Jurkat, Clone E6-1 (cell line): ENCODE measurements around the gene IPCEF1.

Experiments
- DNase-seq: peaks from one replicate; pipeline ENCODE4 v3.0.0-alpha.2; 2011; ENCODE audit warnings: low read depth, low spot score
- H3K4me3 ChIP-seq: 2 replicates; pipeline ENCODE4 v1.5.1; 2011; ENCODE audit warnings: mild to moderate bottlenecking, low read length, control low read depth, moderate library complexity

Gene IPCEF1

DNA sequence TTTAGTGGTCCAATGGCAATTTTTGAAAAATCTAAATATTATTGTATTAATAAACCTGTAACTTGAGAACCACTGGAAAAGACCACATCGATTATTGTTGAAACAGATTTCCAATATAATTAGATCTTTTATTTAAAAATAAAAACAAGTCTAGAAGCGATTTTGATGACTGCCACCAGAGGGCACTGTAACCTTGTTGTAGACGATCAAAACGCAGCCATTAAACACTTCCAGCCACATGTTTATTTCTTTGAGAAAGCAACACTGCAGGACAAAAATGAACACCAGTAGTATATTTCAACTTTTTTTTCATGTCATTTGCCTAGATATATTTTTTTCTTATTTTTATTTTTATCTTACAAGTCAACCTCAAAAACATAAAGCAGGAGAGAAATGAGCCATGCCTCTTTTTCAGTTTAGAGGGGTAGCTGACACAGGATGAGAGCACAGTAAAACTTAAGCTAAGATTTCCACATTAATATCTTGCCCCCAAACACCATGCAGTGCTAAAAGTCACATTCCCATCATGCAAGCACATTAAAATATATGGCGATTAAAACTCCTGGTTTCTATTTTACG lies 202.1 kb downstream of the IPCEF1 start:
- DNase-seq = peak; percentile 71

DNA sequence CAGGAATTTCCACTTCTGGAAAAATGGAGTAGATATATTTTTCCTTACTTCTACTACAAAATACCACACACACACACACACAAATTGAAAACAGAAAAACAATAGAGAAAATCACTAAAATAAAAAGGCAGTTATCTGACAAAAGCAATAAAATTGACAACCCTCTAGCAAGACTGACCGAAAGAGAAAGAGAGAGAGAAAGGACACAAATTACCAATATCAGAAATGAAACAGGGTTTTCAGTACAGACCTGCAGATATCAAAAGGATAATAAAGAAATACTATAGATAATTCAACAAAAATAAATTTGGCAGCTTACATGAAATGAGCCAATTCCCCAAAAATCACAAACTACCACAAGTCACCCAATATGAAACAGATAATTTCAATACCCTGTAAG lies 212.8 kb downstream of the IPCEF1 start:
- no peak for DNase-seq

More for the DNA sequence above, 202.1 kb downstream of the IPCEF1 start:
- H3K4me3 ChIP-seq = no peak overlapping the region

DNA sequence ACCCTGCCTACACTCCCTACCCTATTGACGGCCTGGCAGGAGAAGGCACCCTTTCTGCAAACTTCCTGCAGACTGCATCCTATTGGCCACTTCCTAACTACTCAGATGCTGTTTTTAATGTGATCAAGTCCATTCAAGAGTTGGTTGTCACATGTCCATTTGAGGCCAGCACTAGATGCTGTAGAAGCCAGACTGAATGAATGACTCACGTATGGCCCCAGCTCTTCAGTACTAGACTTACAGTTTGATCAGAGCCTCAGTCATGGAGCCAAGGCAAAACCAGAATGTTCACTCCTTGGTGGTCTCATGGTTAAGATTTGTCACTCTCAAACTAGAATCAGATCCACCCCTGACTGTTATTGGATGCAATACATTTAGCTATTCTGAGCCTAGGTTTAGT lies 215.9 kb downstream of the IPCEF1 start:
- H3K4me3 ChIP-seq = no peak overlapping the region
- no peak for DNase-seq

More for the DNA sequence above, 212.8 kb downstream of the IPCEF1 start:
- H3K4me3 ChIP-seq = no peak overlapping the region

DNA sequence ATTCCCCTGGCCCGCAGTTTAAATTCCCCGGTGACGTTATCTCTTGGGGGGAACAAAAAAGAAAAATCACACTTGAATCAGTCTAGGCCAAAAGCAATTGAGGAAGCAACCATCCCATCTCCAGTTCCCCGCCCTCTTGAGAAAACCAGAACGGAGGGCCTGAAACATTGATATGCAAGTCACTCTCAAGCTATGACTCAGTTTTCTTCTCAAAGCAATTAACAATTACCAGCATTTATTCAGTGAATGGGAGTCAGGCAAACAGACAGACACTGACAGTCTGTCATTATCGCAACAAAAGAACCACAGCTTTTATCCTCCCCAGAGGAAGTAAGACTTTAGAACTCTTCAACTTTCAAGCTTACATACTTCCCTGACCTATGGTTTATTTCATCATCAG lies 216.7 kb downstream of the IPCEF1 start:
- DNase-seq = no peak
- H3K4me3 ChIP-seq = no peak overlapping the region

DNA sequence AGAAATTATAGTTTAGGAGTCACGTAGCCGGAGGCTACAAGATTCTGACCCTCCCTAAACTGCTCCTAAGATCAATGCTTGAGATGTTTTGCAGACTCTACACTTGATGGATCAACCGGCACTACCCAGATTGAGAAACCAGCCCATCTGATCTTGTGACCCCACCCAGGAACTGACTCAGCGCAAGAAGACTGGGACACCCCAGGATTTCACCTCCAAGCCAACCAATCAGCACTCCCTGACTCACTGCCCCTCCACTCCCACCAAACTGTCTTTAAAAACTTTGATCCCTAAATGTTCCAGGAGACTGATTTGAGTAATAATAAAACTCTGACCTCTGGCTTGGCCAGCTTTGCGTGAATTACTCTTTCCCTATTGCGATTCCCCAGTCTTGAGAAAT lies 217.8 kb downstream of the IPCEF1 start:
- no peak for DNase-seq
- no peak overlapping the region for H3K4me3 ChIP-seq

DNA sequence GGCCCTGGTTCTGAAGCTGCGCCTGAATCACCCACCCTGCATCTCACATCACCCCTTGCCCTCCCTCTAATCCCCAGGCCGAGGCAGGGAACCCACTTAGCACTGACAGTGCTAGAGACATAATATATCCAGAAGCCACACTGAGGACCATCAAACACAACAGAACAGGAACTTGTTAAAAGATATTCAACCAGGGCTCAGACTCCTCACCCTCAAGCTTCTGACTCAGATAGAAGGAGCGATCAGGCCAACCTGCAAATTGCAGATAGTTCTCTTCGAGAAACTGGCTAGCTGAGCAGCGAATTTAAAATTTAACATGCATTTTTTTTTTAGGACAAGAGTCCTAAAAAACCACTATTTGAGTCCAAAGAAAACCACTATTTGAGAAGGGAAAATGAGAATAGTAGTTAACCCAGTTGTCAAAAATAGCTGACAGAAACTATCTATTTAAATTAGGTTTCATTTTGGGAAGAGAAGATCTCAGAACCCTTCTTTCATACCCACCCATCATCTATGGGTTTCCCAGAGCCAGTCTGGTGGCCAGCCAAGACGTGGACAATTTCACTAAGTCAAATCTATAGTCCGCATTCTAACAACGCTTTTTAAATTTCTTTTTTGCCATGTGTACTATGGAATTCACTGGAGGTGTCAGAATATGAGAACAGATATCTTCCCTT lies 222.0 kb downstream of the IPCEF1 start:
- no peak for DNase-seq
- H3K4me3 ChIP-seq = no peak overlapping the region

DNA sequence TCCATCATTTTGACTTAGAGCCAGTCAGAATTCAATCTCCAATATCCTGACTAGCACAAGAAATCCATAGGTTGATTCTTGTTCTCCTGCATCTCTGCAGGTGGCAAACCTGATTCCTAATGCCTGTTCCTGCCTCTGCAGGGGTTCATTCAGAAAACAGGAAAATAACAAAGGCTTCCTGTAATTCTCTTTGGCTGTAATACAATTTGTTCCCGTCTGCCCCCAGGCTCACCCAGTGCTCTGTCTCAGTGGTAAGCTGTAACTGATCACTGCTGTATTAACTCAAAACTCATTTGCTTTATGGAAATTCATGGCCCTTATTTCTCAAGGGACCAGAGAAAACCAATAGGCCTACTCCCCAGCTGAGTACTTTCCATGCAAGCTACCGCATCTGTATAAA lies 228.9 kb downstream of the IPCEF1 start:
- H3K4me3 ChIP-seq = no peak overlapping the region
- DNase-seq = no peak

DNA sequence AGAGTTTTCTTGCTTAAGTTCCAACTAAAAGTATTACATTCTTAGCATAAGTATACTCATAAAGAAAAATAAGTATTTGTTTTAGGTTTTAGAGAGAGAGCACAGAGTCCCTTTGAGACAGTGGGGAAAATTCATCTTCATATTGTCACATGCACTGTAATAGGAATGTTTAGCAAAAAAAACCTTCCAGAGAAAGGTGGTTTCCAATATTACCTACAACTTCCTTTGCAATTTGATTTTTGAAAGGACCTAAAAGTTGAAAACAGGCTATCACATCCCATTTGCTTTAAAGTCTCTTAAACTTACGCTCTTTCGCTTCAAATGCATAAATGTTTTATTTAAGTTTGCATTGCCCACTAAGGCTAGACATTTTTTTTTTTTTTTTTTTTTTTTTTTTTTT lies 231.2 kb downstream of the IPCEF1 start:
- no peak overlapping the region for H3K4me3 ChIP-seq
- no peak for DNase-seq

DNA sequence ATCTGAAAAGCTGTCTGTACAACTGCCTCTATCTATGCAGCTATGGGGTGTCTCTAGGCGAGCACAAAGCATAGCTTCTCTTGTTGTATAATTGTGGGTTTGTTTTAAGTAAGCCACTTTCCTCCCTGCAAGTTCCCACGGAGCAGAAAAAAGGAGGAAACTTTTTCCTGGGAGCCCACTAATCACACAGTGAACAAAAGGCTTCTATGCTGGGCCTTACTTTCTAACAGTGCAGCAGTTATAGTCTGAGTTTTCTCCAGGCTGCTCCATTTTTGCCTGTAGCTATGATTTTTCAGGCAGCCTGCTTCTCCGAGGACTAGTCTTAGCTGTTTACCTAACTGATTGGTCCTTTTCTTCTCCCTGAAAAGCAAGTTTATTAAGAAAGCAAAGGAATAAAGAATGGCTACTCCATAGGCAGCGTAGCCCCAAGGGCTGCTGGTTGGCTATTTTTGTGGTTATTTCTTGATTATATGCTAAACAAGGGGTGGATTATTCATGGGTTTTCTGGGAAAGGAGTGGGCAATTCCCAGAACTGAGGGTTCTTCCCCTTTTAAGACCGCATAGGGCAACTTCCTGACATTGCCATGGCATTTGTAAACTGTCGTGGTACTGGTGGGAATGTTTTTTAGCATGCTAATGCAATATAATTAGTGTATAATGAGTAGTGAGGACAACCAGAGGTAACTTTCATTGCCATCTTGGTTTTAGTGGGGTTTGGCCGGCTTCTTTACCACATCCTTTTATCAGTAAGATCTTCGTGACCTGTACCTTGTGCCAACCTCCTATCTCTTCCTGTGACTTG lies 233.2 kb downstream of the IPCEF1 start:
- DNase-seq = no peak
- H3K4me3 ChIP-seq = no peak overlapping the region

DNA sequence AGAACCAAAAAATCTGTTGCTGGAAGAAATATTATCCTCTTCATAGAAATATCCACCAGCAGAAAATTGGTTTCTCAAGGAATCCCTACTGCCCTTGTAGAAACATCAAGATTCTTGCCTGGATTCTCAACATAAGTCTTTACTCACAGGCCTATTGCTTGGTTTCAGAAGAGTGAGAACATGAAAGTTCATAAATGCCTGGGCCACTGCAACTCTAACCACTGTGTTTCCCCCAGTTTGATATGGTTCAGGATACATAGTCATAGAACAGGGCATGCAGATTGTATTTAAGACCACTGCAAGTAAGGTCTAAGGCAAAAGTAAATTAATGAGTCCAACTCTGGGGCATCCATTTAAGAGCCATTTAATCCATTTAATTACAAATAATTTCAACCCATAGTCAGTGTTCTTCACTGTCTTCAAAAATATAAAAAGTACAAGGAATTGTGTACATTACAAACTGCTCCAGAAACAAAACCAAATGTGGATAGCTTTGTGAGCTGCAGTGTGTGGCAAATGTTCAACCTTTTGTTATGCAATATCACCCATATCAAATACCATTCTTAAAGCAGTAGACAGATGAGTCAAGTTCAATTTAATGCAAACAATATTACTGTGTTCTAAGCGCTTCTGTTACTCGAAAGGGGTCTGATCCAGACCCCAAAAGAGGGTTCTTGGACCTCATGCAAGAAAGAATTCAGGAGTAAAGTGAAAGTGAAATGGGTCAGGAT lies 234.2 kb downstream of the IPCEF1 start:
- DNase-seq = no peak
- no peak overlapping the region for H3K4me3 ChIP-seq

DNA sequence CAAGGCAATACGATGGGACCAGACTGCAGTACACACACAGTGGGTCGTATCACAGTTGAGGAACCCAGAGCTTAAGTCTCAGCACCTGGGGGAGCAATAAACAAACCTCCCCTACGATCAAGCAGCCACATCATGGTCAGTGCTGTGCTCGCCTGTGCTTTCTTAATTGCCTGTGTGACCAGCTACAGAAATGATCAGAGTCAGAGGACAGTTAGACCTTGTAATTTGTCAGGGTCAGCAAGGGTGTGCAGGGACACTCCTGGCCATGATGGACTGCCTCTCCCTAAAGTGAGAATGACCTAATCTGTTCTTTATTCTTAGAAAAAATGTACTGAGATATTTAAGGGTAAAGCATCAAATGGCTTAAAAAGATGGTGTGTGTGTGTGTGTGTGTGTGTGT lies 239.1 kb downstream of the IPCEF1 start:
- no peak for DNase-seq
- H3K4me3 ChIP-seq = no peak overlapping the region

DNA sequence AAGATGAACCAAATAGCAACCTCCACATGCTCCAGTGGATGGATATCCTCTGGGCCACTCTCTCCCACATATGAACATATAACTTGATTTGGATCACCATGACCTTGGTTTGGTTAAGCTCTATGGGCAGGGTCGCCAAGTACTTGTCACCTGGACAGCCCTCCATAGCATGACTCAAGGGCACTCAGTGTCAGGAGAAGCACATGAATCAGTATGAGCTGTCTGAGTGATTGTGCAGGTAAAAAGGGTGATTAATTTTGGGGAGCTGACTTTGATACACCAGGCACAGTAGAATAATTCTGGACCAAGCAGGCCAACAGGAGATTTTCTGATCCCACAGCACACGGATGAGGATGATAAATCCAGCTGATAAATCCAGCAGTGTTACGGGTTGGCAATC lies 243.2 kb downstream of the IPCEF1 start:
- DNase-seq = no peak
- no peak overlapping the region for H3K4me3 ChIP-seq

DNA sequence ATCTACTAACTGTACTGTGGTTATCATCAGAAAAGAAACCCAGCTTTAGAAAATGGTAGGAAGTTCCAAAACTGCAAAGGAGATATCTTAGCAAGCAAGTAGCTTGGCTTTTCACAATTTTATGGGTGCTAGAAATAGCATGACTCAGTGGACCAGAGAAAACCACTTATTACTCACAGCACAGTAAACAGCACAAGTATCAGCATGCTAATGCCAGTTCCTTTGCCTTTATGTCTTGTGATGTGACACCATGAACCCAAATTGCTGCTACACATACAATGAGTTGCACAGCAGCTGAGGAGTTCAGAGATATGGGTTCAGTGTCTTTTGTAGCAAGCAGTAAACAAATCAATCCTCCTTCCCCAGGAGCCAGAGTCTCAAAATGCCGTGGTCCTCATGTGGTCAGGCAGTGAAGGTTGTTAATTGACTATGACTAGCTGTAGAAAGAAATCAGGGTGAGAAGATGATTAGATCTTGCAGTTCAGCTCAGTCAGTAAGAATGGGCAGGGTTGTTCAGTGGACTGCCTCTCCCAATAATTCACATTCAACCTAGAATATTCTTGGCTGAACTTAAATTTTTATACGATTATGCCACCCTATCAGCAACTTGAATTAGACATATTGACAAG lies 244.3 kb downstream of the IPCEF1 start:
- DNase-seq = no peak

DNA sequence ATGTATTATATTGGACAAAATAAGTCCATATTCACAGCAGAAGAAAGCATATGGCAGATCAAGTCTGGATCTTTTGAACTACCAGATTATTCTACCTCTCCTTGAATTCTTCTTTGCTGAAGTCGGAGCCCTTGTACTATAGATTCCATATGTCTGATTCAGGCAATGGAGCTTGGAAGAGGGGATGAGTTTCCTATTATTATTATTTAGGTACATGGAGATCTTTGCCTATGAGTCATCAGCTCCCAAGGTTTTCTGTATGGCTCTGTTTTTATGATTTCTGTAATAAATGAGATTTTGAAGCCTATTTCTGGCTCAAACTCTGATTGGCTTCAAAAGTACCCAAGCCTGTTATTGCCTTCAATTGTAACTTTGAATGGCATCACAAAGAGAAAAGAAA lies 245.6 kb downstream of the IPCEF1 start:
- no peak overlapping the region for H3K4me3 ChIP-seq

More for the DNA sequence above, 244.3 kb downstream of the IPCEF1 start:
- no peak overlapping the region for H3K4me3 ChIP-seq

DNA sequence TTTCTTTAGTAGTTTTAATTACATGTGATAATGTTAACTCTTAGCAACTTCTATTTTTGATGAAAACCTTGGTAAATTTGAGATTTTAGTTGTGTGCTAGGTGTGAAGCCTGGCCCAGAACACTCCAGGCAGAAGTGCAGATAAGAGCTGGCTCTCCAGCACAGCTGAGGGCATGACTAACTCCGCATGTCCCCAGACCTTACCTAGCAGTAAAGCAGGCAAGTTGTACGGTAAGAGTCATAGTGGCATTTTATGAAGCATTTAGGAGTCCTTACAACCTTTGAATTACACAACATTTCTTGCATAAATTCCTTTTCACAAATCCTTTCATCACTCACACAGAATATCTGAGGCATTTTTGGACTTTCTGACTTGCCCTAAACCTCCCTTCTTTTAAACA lies 250.4 kb downstream of the IPCEF1 start:
- DNase-seq = no peak
- H3K4me3 ChIP-seq = no peak overlapping the region

More for the DNA sequence above, 245.6 kb downstream of the IPCEF1 start:
- DNase-seq = no peak
